GM12878 (cell line): ENCODE measurements around the gene HOXC5. TPM values are rescaled to one million over a fixed set of nuclear protein-coding genes. Genes with fewer than 3 reads are reported as not detected.

Experiments
- NKRF ChIP-seq: fragments of 450-650 bp; conservative IDR thresholded peaks from 2 replicates; pipeline ENCODE4 v1.6.1; 2017; ENCODE audit warnings: mild to moderate bottlenecking, moderate library complexity
- ZBTB4 ChIP-seq: fragments of 450-650 bp; formaldehyde crosslinking; IDR thresholded peaks from 2 replicates; pipeline ENCODE4 v1.4.0; 2022; ENCODE audit warnings: mild to moderate bottlenecking, moderate library complexity
- polyA plus RNA-seq, 11 experiments: library from polyadenylated mRNA; depleted of rRNA in 4 of 11; unstranded in 6 of 11; stranded (reverse) in 5 of 11; fragments of >200 nt; fragmentation: Nextera tagmentation in 4 of 11; fragmentation: Illumina TruSeq in 1 of 11; extraction: Ambion mirVana in 4 of 11; extraction: Trizol in 1 of 11; gene quantifications; 1 replicate in 1 of 11; 2 replicates in 10 of 11; pipeline versions ENCODE4 v1.2.1 to v1.2.3, GENCODE V29; 2011 to 2016; ENCODE audit warnings: inconsistent platforms in 2 of 11, missing spikeins in 2 of 11, low read depth in 1 of 11
- total RNA-seq, 4 experiments: library from RNA; depleted of rRNA in 3 of 4; stranded (reverse); fragments of >200 nt in 3 of 4; fragmentation: Illumina TruSeq in 1 of 4; extraction: Trizol in 1 of 4; gene quantifications; 2 replicates each; pipeline versions ENCODE4 v1.2.1 to v1.2.3, GENCODE V29; 2013 to 2021

HOXC5 gene
- total and polyA plus RNA-seq, 10 of the 15 experiments (the other 5 are each of a cell fraction or from before 2014, with no cell fraction given) = 0.11 TPM; not detected in 9

- TF ChIP-seq ZBTB4 = no peak
- TF ChIP-seq NKRF = no peak
- TF ChIP-seq, all 136 proteins: peak for 0
Measured at GRCh38 chr12:53983950-53984572, 48.8 kb upstream of the HOXC5 start (continued).
